Middle frontal gyrus (tissue), 1 donor: ENCODE data around the gene TIMELESS.
"Not testable (repeated sequence)": the region's sequence is repeated elsewhere in the genome, so short reads cannot be mapped to it uniquely, and the experiment has no call there.

Experiments used
- DNase-seq: peaks from one replicate; pipeline ENCODE4 v3.0.0-alpha.2; 2015; ENCODE audit warnings: low spot score; ENCODE audit errors: extremely low spot score

The TIMELESS gene

GRCh38 chr12:56448860-56449621 lies at the start of gene TIMELESS:
Gene TIMELESS (minus strand): TSS chr12:56449426. CDS start chr12:56434170, 15,256 bp downstream.
- peak; percentile 87 for DNase-seq

GRCh38 chr12:56498126-56498902 lies 49.1 kb upstream of the TIMELESS start:
- DNase-seq: not testable (repeated sequence)

- not testable (repeated sequence) for DNase-seq
Measured at GRCh38 chr12:56496704-56497103, 47.5 kb upstream of the TIMELESS start.

GRCh38 chr12:56494481-56494880 lies 45.3 kb upstream of the TIMELESS start:
- DNase-seq: not testable (repeated sequence)

- DNase-seq: not testable (repeated sequence)
Measured at GRCh38 chr12:56494106-56494415, 44.8 kb upstream of the TIMELESS start.

- not testable (repeated sequence) for DNase-seq
Measured at GRCh38 chr12:56493409-56494105, 44.3 kb upstream of the TIMELESS start.

- no peak for DNase-seq
Measured at GRCh38 chr12:56490360-56490759, 41.1 kb upstream of the TIMELESS start.

GRCh38 chr12:56488041-56488955 lies 39.1 kb upstream of the TIMELESS start, which contains the start of gene GLS2:
Gene GLS2 (minus strand): TSS chr12:56488161. CDS start chr12:56488118, 43 bp downstream.
- DNase-seq: peak; percentile 63

GRCh38 chr12:56487448-56488040 lies 38.3 kb upstream of the TIMELESS start:
- no peak for DNase-seq

- no peak for DNase-seq
Measured at GRCh38 chr12:56486694-56487093, 37.5 kb upstream of the TIMELESS start.

GRCh38 chr12:56484566-56484965 lies 35.3 kb upstream of the TIMELESS start:
- DNase-seq: no peak

GRCh38 chr12:56479625-56480024 lies 30.4 kb upstream of the TIMELESS start:
- DNase-seq: no peak

- no peak for DNase-seq
Measured at GRCh38 chr12:56477521-56478225, 28.4 kb upstream of the TIMELESS start.

- no peak for DNase-seq
Measured at GRCh38 chr12:56476972-56477432, 27.8 kb upstream of the TIMELESS start.

GRCh38 chr12:56476143-56476542 lies 26.9 kb upstream of the TIMELESS start:
- DNase-seq: no peak

GRCh38 chr12:56474389-56474788 lies 25.2 kb upstream of the TIMELESS start:
- no peak for DNase-seq

GRCh38 chr12:56469007-56469930 lies 20.0 kb upstream of the TIMELESS start:
- no peak for DNase-seq

- peak; percentile 94 for DNase-seq
Measured at GRCh38 chr12:56468216-56469006, 19.2 kb upstream of the TIMELESS start, which contains the start of gene SPRYD4. Gene SPRYD4 (plus strand): TSS chr12:56468578. CDS start chr12:56468592, 14 bp downstream.
